Heart right ventricle (tissue), 16 donors: ENCODE results near the gene ATXN7L1. TPM values are rescaled to one million over a fixed set of nuclear protein-coding genes. Genes with fewer than 3 reads are reported as not detected.
A peak's percentile ranks its signal among the peaks of the same experiment; 100 is the strongest.

Experiments used
- ATAC-seq, 8 donors: fragments of 200-7000 bp; cut with Tn5 transposase; one replicate each; pipeline ENCODE4 v1.9.1; 2020; ENCODE audit warnings: mild to moderate bottlenecking in 8 of 8, moderate library complexity in 8 of 8, moderate number of reproducible peaks in 1 of 8
- DNase-seq, 2 donors: peaks; one replicate each; pipeline ENCODE4 v3.0.0-alpha.2; 2020
- H3K27ac ChIP-seq, 10 donors: fragments of 200-600 bp; sonication (generic) in 2 of 10; one replicate each; pipeline versions ENCODE4 v1.5.0 to v1.8.0; 2020 to 2022; ENCODE audit warnings: mild to moderate bottlenecking in 3 of 10
- H3K27me3 ChIP-seq, 7 donors: fragments of 200-600 bp; one replicate each; pipeline ENCODE4 v1.8.0; 2021 to 2022; ENCODE audit warnings: mild to moderate bottlenecking in 2 of 7
- H3K36me3 ChIP-seq, 9 donors: fragments of 200-600 bp; sonication (generic) in 1 of 9; one replicate each; pipeline versions ENCODE4 v1.5.0 to v1.8.0; 2020 to 2022; ENCODE audit warnings: mild to moderate bottlenecking in 2 of 9
- H3K4me1 ChIP-seq, 9 donors: fragments of 200-600 bp; sonication (generic) in 1 of 9; one replicate each; pipeline versions ENCODE4 v1.5.0 to v1.8.0; 2020 to 2022; ENCODE audit warnings: mild to moderate bottlenecking in 4 of 9
- H3K4me3 ChIP-seq, 10 donors: fragments of 200-600 bp; sonication (generic) in 2 of 10; one replicate each; pipeline versions ENCODE4 v1.5.0 to v1.8.0; 2020 to 2022; ENCODE audit warnings: mild to moderate bottlenecking in 7 of 10, moderate library complexity in 2 of 10
- H3K9me3 ChIP-seq, 11 donors: fragments of 200-600 bp in 10 of 11; sonication (generic) in 2 of 11; one replicate each; pipeline versions ENCODE4 v1.5.0 to v1.8.0; 2013 to 2022; ENCODE audit warnings: mild to moderate bottlenecking in 2 of 11, control low read depth in 1 of 11, moderate library complexity in 1 of 11
- CTCF ChIP-seq, 9 donors: fragments of 200-600 bp; sonication (generic) in 2 of 9; IDR thresholded peaks; one replicate each; pipeline versions ENCODE4 v1.5.0 to v1.8.0; 2021 to 2022; ENCODE audit warnings: antibody characterized with exemption in 9 of 9, mild to moderate bottlenecking in 5 of 9, moderate library complexity in 1 of 9
- WGBS, 2 donors: extraction: QIAGEN DNeasy Blood & Tissue Kit; methylation state at CpG; one replicate each; pipeline ENCODE4 v1.1.7; 2013; ENCODE audit warnings: inconsistent platforms in 1 of 2; 5-methylcytosine and 5-hydroxymethylcytosine counted together
- intact Hi-C, 10 donors: fragments of 100-400 bp; cut with DNase I; formaldehyde crosslinking; loops; one replicate each; pipeline versions ENCODE4 v1.11.1 to v1.14.2; 2022
- polyA plus RNA-seq, 2 donors: library from polyadenylated mRNA; stranded (reverse); fragments of 200-250 nt; gene quantifications; one replicate each; pipeline ENCODE4 v1.2.3, GENCODE V29; 2013
- total RNA-seq, 10 donors: library from RNA; stranded (reverse); fragmentation: NEBNext Ultra II Directional in 3 of 10; extraction: Animal tissue kit (Norgen Biotek cat#: 25700) in 3 of 10; gene quantifications; one replicate each; pipeline versions ENCODE4 v1.2.1 to v1.2.4, GENCODE V29; 2021 to 2023
- donor health status: Arrhythmogenic right ventricular cardiomyopathy.
- donor health status: ischemic (EF 13 %, LVEDD 7.1; RV severe dilation, severe dysfunction).
- donor health status: healthy with polysubstance abuse.
- donor health status: DM: no; HTN: yes; CAD: no.
- donor health status: DM: no; HTN: no; CAD: no.
- donor health status: ischemic (EF 25% LVEDD 6.9; RV normal size, moderate dysfunction).
- donor health status: ischemic (EF 25% LVEDD 5.7; RV mildly dilated, moderate dysfunction).
- donor health status: healthy.
- donor health status: DM: yes; HTN: yes; CAD: no.
- donor health status: Ischemic cardiomyopathy.
- donor health status: ischemic (EF 35%, LVEDD 5.7; RV mildly dilated, moderate dysfunction).
- donor health status: nonischemic (EF 11% LVEDD 7.7; RV severe dilation, severe dysfunction).
- donor health status: DM: yes; HTN: yes; CAD: no.
- donor health status: PGD.
- donor health status: ischemic (EF 29% LVEDD 5.4; RV normal size, mild dysfunction).
- donor health status: nonischemic (EF 23%, LVEDD 6.1; RV moderate dilation, normal function).

The ATXN7L1 gene
- total and polyA plus RNA-seq, 12 donors: 1.7 to 7.2 (median 5.4) TPM

- WGBS, 2 donors: 75 to 78% methylated on average over 5 of the region's 5 CpGs
- TF ChIP-seq CTCF (IDR thresholded peaks at IDR 0.05): no peak
Measured at GRCh38 chr7:105861224-105861623, 15.2 kb downstream of the ATXN7L1 start.

GRCh38 chr7:105860793-105861192, 15.6 kb downstream of the ATXN7L1 start:
- 95 to 98% methylated on average over 8 of the region's 8 CpGs for WGBS, 2 donors
- Histone ChIP-seq H3K4me3 (no peak overlapping the region), H3K36me3 (peaks cover 0 to 5% (median 0%) of the 10 kb centered on the region in 9 donors), H3K27me3 (no peaks in the 10 kb centered on the region), H3K4me1 (peaks cover 0 to 5% (median 0%) of the 10 kb centered on the region in 9 donors), H3K27ac (no peak overlapping the region), H3K9me3 (no peaks in the 10 kb centered on the region)
- DNase-seq (no peak), ATAC-seq (no peak)
- intact Hi-C loops: no loop called here
- TF ChIP-seq CTCF (IDR thresholded peaks at IDR 0.05): no peak

More at GRCh38 chr7:105861224-105861623, 15.2 kb downstream of the ATXN7L1 start:
- Histone ChIP-seq H3K27me3 (no peaks in the 10 kb centered on the region), H3K4me1 (peaks cover 0 to 5% (median 0%) of the 10 kb centered on the region in 9 donors), H3K27ac (no peak overlapping the region), H3K4me3 (no peak overlapping the region), H3K36me3 (peaks cover 0 to 9% (median 0%) of the 10 kb centered on the region in 9 donors), H3K9me3 (no peaks in the 10 kb centered on the region)
- ATAC-seq: no peak
- intact Hi-C loops: no loop called here
- no peak for DNase-seq

- Histone ChIP-seq H3K36me3 (no peaks in the 10 kb centered on the region), H3K9me3 (no peaks in the 10 kb centered on the region), H3K4me1 (peaks cover 0 to 17% (median 13%) of the 10 kb centered on the region in 9 donors), H3K27ac (no peak overlapping the region), H3K4me3 (no peak overlapping the region), H3K27me3 (no peaks in the 10 kb centered on the region)
- ATAC-seq (no peak), DNase-seq (no peak)
- WGBS, 2 donors: 88 to 91% methylated on average over 2 of the region's 2 CpGs
- TF ChIP-seq CTCF (IDR thresholded peaks at IDR 0.05): no peak
- intact Hi-C loops: no loop called here
Measured at GRCh38 chr7:105857009-105857952, 19.1 kb downstream of the ATXN7L1 start.

- intact Hi-C loops: no loop called here
- no peak for TF ChIP-seq CTCF (IDR thresholded peaks at IDR 0.05)
- no peaks in the 10 kb centered on the region for H3K9me3 ChIP-seq
- H3K4me1 ChIP-seq: peaks cover 0 to 31% (median 23%) of the 10 kb centered on the region in 9 donors
- H3K36me3 ChIP-seq: no peaks in the 10 kb centered on the region
- H3K27me3 ChIP-seq: no peaks in the 10 kb centered on the region
- H3K27ac ChIP-seq: peak overlapping the region in 1 of 10 donors; percentile 14
- H3K4me3 ChIP-seq: no peak overlapping the region
- ATAC-seq (no peak), DNase-seq (no peak)
Measured at GRCh38 chr7:105854498-105854897, 21.9 kb downstream of the ATXN7L1 start.
